LNCaP clone FGC (cell line): ENCODE results near the gene TPM3.

Experiments
- DNase-seq: peaks from one replicate; pipeline ENCODE4 v3.0.0-alpha.2; 2011; ENCODE audit warnings: low read depth
- H3K4me3 ChIP-seq: 2 replicates; pipeline ENCODE4 v1.5.1; 2011; ENCODE audit warnings: mild to moderate bottlenecking, low read depth, low read length, control low read depth
- TF ChIP-seq, protein P1 (sequence below): IDR thresholded peaks from 2 replicates; pipeline ENCODE4 v1.5.1; 2012; ENCODE audit warnings: mild to moderate bottlenecking; ENCODE audit not compliant: control insufficient read depth, insufficient read depth; ENCODE audit errors: extremely low read depth

Gene TPM3

DNA sequence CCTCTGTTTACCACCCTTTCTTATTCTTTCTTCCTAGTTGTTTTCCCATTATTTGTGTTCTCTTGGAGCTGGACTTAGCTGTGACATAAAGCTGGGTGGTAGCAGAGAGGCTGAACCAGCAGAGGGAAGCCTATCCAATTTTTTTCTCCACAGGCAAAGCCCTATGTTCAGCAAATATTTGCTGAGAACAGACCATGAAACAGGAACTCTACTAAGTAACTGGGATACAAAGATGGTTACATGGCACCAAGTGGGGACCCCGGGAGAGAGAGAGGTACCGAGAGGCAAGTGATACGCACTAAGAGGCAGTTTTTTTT, 7.6 kb upstream of the TPM3 start:
- no peak overlapping the region for H3K4me3 ChIP-seq
- DNase-seq: no peak
- TF ChIP-seq, protein P1, sequence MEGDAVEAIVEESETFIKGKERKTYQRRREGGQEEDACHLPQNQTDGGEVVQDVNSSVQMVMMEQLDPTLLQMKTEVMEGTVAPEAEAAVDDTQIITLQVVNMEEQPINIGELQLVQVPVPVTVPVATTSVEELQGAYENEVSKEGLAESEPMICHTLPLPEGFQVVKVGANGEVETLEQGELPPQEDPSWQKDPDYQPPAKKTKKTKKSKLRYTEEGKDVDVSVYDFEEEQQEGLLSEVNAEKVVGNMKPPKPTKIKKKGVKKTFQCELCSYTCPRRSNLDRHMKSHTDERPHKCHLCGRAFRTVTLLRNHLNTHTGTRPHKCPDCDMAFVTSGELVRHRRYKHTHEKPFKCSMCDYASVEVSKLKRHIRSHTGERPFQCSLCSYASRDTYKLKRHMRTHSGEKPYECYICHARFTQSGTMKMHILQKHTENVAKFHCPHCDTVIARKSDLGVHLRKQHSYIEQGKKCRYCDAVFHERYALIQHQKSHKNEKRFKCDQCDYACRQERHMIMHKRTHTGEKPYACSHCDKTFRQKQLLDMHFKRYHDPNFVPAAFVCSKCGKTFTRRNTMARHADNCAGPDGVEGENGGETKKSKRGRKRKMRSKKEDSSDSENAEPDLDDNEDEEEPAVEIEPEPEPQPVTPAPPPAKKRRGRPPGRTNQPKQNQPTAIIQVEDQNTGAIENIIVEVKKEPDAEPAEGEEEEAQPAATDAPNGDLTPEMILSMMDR: peak; percentile 43

DNA sequence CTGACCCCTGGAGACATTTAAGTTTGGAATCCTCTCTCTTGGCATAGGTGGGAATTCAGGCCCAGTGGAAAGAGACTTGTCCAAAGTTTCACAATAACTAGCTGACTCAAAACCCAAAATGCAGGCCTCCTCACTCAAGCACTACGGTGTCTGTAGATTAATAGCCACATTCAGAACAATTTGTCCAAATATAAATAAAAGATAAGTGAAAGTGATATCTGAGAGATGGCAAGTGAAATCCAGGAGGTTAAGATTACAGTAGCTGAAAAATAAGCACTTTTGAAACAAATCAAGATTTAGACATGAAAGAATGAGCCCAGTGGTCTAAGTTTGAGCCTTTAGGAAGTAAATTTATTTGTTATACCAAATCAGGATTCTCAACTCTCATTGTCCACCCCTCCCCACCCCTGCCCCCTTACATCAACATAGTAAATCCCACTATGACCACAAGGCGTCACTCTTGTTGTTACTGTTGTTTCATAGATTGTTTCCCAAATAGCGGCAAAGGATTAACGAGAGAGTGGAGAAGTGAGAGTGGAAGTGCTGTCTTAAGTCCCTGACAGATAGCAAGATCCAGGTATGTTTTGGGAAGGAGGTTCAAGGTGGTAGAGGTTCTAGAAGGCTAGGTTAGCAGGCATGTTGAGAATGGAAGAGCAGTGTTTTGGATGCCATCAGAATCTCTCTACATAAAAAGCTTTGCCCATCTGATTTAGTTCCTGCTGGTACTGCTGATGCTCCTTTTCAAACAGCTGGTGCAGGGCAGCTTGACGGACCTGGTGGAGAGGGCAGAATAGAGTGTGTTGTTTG, 7.1 kb upstream of the TPM3 start:
- DNase-seq: peak; percentile 40
- TF ChIP-seq, protein P1: peak; percentile 64
- H3K4me3 ChIP-seq: no peak overlapping the region

DNA sequence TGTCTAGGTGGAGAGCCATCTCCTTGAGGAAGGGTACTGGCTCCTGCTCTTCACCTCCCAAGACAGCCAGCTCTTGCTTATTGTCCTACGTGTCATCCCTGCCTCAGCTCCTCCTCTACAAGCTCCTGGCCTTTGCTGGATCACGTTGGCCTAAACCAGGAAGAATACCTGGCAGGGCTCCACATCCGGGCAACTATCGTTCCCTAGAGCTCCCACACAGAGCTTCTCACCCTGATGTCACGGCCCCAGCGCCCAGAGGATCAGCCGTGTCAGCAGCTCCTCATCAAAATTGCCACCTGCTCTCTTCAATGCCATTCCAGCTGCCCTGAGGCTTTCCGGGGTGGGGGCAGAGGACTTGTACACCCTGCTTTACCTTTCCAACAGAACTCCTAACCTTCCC, 1.9 kb upstream of the TPM3 start:
- H3K4me3 ChIP-seq: no peak overlapping the region
- DNase-seq: peak; percentile 85
- TF ChIP-seq, protein P1: no peak

DNA sequence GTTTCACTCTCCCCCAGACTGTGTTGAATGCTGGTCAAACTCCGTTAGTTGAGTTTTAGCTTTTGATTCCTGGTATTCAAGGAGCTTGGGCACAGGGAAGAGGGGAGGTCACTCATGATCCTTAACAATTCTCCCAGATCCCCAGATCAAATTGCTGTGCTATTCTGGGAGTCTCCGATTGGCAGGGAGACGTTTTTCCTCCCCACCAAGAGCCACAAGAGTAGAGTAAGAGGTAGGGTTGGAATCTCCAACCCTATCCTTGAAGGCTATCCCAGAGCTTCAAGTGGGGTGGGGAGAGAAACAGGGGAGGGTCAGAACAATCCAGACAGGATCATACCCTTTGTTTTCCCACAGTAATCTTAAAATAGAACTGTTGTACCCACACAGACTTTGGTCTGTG, 576 bp upstream of the TPM3 start:
- H3K4me3 ChIP-seq: no peak overlapping the region
- TF ChIP-seq, protein P1: no peak
- no peak for DNase-seq

DNA sequence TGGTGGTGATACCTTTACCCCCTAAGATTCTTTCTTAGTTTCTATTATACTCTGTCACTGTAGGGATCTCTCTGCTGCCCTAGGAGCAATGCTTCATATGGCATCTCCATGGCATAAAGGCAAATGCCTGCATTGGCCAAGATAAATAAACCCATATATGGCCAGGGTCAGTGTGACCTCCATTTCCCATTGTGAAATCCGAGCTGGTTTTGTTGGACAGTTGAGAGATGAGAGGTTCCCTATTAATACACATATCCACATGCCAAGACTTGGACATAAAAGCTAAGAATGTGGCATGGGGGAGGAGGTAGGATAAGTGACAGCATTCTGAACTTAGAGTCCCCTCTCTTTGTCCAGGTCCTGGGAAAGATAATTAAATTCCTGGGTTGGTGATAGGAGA, 1.4 kb downstream of the TPM3 start:
- TF ChIP-seq, protein P1: no peak
- H3K4me3 ChIP-seq: no peak overlapping the region
- DNase-seq: peak; percentile 89

DNA sequence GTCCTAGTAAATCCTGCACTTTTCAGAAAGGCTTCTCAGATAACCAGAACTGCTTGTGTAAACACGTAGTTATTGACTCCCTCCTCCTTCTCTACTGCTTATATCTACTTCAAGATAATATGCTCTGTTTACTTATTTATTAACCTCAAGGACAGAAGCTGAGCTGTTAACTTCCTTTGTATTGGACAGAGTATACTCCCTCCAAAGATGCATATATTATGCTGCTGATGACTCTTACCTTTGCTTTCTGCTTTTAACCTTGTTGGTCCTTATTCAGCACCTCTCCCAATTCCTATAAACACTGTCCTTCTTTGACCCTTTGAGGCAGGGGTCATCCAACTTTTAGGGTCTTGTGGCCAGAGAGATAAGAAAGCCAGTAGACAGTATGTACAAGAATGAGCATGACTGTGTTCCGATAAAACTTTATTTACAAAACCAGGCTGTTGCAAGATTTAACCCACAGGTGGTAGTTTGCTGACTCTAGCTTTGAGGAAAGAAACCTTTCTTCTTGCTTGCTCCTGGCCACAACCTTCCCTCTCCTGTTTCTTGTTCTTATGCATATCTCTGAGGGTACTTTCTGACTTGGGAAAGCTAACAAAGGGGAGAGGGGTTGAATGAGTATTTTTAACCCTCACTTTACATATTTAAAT, 4.9 kb downstream of the TPM3 start:
- TF ChIP-seq, protein P1: no peak
- H3K4me3 ChIP-seq: peak overlapping the region; percentile 25
- DNase-seq: peak; percentile 59

DNA sequence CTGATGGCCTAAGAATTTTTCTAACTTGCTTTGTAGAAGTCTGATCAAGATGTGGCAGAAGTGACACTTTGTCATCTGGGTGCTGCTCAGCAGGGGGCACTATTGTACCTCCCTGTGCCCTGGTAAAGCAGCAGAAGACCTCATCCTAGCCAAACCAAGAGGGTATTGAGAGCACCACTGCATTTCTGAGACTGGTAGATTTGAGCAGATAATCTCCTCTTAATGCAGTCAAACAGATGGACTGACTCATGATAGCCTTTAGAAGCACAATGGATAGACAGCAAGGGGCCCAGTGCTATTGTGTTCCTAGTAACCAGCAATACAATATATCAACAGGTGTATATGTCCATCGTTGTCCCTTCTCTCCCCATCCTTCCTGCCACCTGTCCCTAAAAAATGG, 5.7 kb downstream of the TPM3 start:
- DNase-seq: peak; percentile 55
- H3K4me3 ChIP-seq: peak overlapping the region; percentile 25
- TF ChIP-seq, protein P1: peak; percentile 87
